K562 (cell line): ENCODE measurements around the gene IGLON5. TPM values are rescaled to one million over a fixed set of nuclear protein-coding genes. Genes with fewer than 3 reads are reported as not detected.
A peak's percentile ranks its signal among the peaks of the same experiment; 100 is the strongest.

Experiments
- AFF4 ChIP-seq: sonication (generic); formaldehyde crosslinking; IDR thresholded peaks from 2 replicates; pipeline ENCODE4 v1.8.0; 2023; ENCODE audit warnings: mild to moderate bottlenecking, missing genetic modification reagents
- HIVEP1 ChIP-seq: fragments of 250-450 bp; sonication (Bioruptor Pico); IDR thresholded peaks from 2 replicates; pipeline ENCODE4 v1.4.0; 2020; ENCODE audit warnings: mild to moderate bottlenecking
- HMBOX1 ChIP-seq: sonication (generic); IDR thresholded peaks from 2 replicates; pipeline ENCODE4 v1.6.1; 2016
- MAFG ChIP-seq: fragments of 450-650 bp; conservative IDR thresholded peaks from 2 replicates; pipeline ENCODE4 v1.6.1; 2016; ENCODE audit warnings: missing genetic modification characterization, missing compliant biosample characterization
- MGA ChIP-seq: fragments of 450-650 bp; IDR thresholded peaks from 2 replicates; pipeline ENCODE4 v1.6.1; 2016; ENCODE audit warnings: mild to moderate bottlenecking, moderate library complexity
- PHB ChIP-seq: fragments of 250-450 bp; sonication (Bioruptor Pico); IDR thresholded peaks from 2 replicates; pipeline ENCODE4 v1.5.0; 2021
- RBM25 ChIP-seq: fragments of 200-400 bp; formaldehyde crosslinking; IDR thresholded peaks from 2 replicates; pipeline ENCODE4 v1.6.1; 2018; ENCODE audit warnings: low read length, low read depth, moderate library complexity; ENCODE audit not compliant: severe bottlenecking
- SP2 ChIP-seq: IDR thresholded peaks from 2 replicates; pipeline ENCODE4 v1.6.1; 2011; ENCODE audit warnings: mild to moderate bottlenecking, low read depth, low read length, moderate library complexity; ENCODE audit not compliant: poor library complexity, severe bottlenecking; ENCODE audit errors: extremely low read depth
- ZBTB12 ChIP-seq: fragments of 250-450 bp; sonication (Bioruptor Pico); IDR thresholded peaks from 2 replicates; pipeline ENCODE4 v1.4.0; 2020
- polyA plus RNA-seq, 8 experiments: library from polyadenylated mRNA; depleted of rRNA in 4 of 8; stranded (reverse) in 5 of 8; unstranded in 3 of 8; fragments of >200 nt; fragmentation: Nextera tagmentation in 2 of 8; fragmentation: Illumina TruSeq in 1 of 8; extraction: Ambion mirVana in 2 of 8; extraction: Trizol in 1 of 8; gene quantifications; 2 replicates each; pipeline versions ENCODE4 v1.2.1 to v1.2.3, GENCODE V29; 2011 to 2014; ENCODE audit warnings: inconsistent platforms in 1 of 8, missing spikeins in 1 of 8
- total RNA-seq, 7 experiments: library from RNA; depleted of rRNA in 6 of 7; stranded (reverse); fragments of >200 nt in 6 of 7; fragmentation: Illumina TruSeq in 2 of 7; extraction: Trizol in 2 of 7; gene quantifications; 2 replicates each; pipeline versions ENCODE4 v1.2.1 to v1.2.3, GENCODE V29; 2011 to 2021; ENCODE audit warnings: low replicate concordance in 1 of 7

The IGLON5 gene
- total and polyA plus RNA-seq, 9 of the 15 experiments (the other 6 are each of a cell fraction or from before 2014, with no cell fraction given): 0.03 to 0.22 (median 0.14) TPM; not detected in 2

- TF ChIP-seq MGA: peak; percentile 58; the same call in 1 of the 2 replicates
- TF ChIP-seq PHB (CRISPR knock-in tag): no peak
- no peak for TF ChIP-seq MAFG (tag)
- TF ChIP-seq AFF4 (CRISPR knock-in tag): peak; percentile 53; the same call in 1 of the 2 replicates
- no peak for TF ChIP-seq HMBOX1
- TF ChIP-seq RBM25: no peak
- no peak for TF ChIP-seq HIVEP1
- TF ChIP-seq SP2: no peak
- no peak for TF ChIP-seq ZBTB12
Measured at GRCh38 chr19:51365965-51366388, 54.5 kb downstream of the IGLON5 start, which contains the start of gene ETFB (continued).
